PC-3 (cell line): ENCODE results near the gene BMPR1A.

ENCODE experiments used
- CTCF ChIP-seq: fragments of 300-600 bp; sonication (generic); conservative IDR thresholded peaks from 2 replicates; pipeline ENCODE4 v1.5.1; 2017; ENCODE audit warnings: antibody characterized with exemption, low read depth, mild to moderate bottlenecking, low read length
- EZH2 ChIP-seq: fragments of 300-600 bp; sonication (generic); IDR thresholded peaks from one replicate; pipeline ENCODE4 v1.6.1; 2017; ENCODE audit warnings: antibody characterized with exemption, mild to moderate bottlenecking, low read length; ENCODE audit not compliant: unreplicated experiment
- EZH2phosphoT487 ChIP-seq: fragments of 300-600 bp; sonication (generic); IDR thresholded peaks from 2 replicates; pipeline ENCODE4 v1.6.1; 2018; ENCODE audit warnings: mild to moderate bottlenecking, antibody characterized with exemption, low read length, borderline replicate concordance

- no peak for TF ChIP-seq CTCF
- TF ChIP-seq EZH2, result no peak
- TF ChIP-seq EZH2phosphoT487, result no peak
These were observed 79.6 kb downstream of the BMPR1A start for GRCh38 chr10:86836044-86836443.
